Epidermal melanocyte (primary cell): ENCODE data around the gene ADAM12.

Source experiments
- DNase-seq: peaks from one replicate; pipeline ENCODE4 v3.0.0; 2011; ENCODE audit warnings: low spot score; ENCODE audit not compliant: insufficient read length

ADAM12 gene

GRCh38 chr10:126239844-126240243 lies 148.4 kb downstream of the ADAM12 start:
- DNase-seq, result no peak

- DNase-seq, result no peak
Observed at GRCh38 chr10:126235979-126236851, 152.1 kb downstream of the ADAM12 start.

- peak; percentile 48 for DNase-seq
Observed at GRCh38 chr10:126235091-126235978, 152.9 kb downstream of the ADAM12 start.

GRCh38 chr10:126234630-126235029 lies 153.6 kb downstream of the ADAM12 start:
- no peak for DNase-seq

GRCh38 chr10:126233182-126234148 lies 154.8 kb downstream of the ADAM12 start:
- DNase-seq, result no peak

GRCh38 chr10:126230587-126230986 lies 157.7 kb downstream of the ADAM12 start:
- no peak for DNase-seq

GRCh38 chr10:126229686-126230085 lies 158.6 kb downstream of the ADAM12 start:
- DNase-seq, result no peak

- no peak for DNase-seq
Observed at GRCh38 chr10:126227762-126228134, 160.5 kb downstream of the ADAM12 start.

- DNase-seq, result no peak
Observed at GRCh38 chr10:126226988-126227761, 161.1 kb downstream of the ADAM12 start.

GRCh38 chr10:126226205-126226604 lies 162.1 kb downstream of the ADAM12 start:
- no peak for DNase-seq

GRCh38 chr10:126225672-126226008 lies 162.6 kb downstream of the ADAM12 start:
- DNase-seq, result no peak

- DNase-seq, result no peak
Observed at GRCh38 chr10:126224967-126225671, 163.2 kb downstream of the ADAM12 start.

GRCh38 chr10:126223512-126224067 lies 164.7 kb downstream of the ADAM12 start:
- no peak for DNase-seq

- DNase-seq, result no peak
Observed at GRCh38 chr10:126222736-126223511, 165.4 kb downstream of the ADAM12 start.

- no peak for DNase-seq
Observed at GRCh38 chr10:126221874-126222273, 166.4 kb downstream of the ADAM12 start.

- DNase-seq, result no peak
Observed at GRCh38 chr10:126218778-126219649, 169.3 kb downstream of the ADAM12 start.

GRCh38 chr10:126218174-126218573 lies 170.1 kb downstream of the ADAM12 start:
- DNase-seq, result no peak

GRCh38 chr10:126216632-126216961 lies 171.7 kb downstream of the ADAM12 start:
- no peak for DNase-seq
